SK-N-SH (cell line): Measurements from ENCODE around the gene RPS8. TPM values are rescaled to one million over a fixed set of nuclear protein-coding genes. Genes with fewer than 3 reads are reported as not detected.

Source experiments
- CTCF ChIA-PET: fragments of 300-600, 350-600 bp; formaldehyde crosslinking; extraction: SDS; loops from one replicate; lab custom pipeline; 2021; lab: Yijun Ruan, JAX
- POLR2A ChIA-PET: fragments of 350-600 bp; sonication (Branson Sonifier 250); formaldehyde crosslinking; extraction: SDS; loops from one replicate; lab custom pipeline; 2020; ENCODE audit warnings: antibody characterized with exemption, inconsistent platforms; lab: Yijun Ruan, JAX
- DNase-seq: peaks from one replicate; pipeline ENCODE4 v3.0.0; 2012
- H2AFZ ChIP-seq: fragments of 200-600 bp; sonication (generic); 2 replicates; pipeline ENCODE4 v1.8.1; 2016; ENCODE audit warnings: antibody characterized with exemption, mild to moderate bottlenecking, low read depth
- H3F3A ChIP-seq: fragments of 200-600 bp; sonication (generic); replicated peaks from 2 replicates; pipeline ENCODE3; 2016; ENCODE audit warnings: antibody characterized with exemption, mild to moderate bottlenecking; ENCODE audit not compliant: insufficient read depth
- H3K27ac ChIP-seq, 2 experiments: fragments of 200-500 bp in 1 of 2; fragments of 200-600 bp in 1 of 2; sonication (Bioruptor generic) in 1 of 2; sonication (generic), shearing (Covaris generic) in 1 of 2; 2 replicates each; pipeline versions ENCODE4 v1.5.1 to v1.6.1; 2014 to 2016; ENCODE audit warnings: low read depth in 2 of 2, inconsistent platforms in 1 of 2, low read length in 1 of 2, mild to moderate bottlenecking in 1 of 2, mixed read lengths in 1 of 2
- H3K27me3 ChIP-seq: fragments of 200-600 bp; sonication (generic), shearing (Covaris generic); 2 replicates; pipeline ENCODE4 v1.6.1; 2016; ENCODE audit warnings: mixed run types; ENCODE audit not compliant: insufficient read depth
- H3K36me3 ChIP-seq, 2 experiments: fragments of 200-500 bp in 1 of 2; fragments of 200-600 bp in 1 of 2; sonication (Bioruptor generic) in 1 of 2; sonication (generic) in 1 of 2; replicated peaks in 1 of 2; 2 replicates each; pipeline versions ENCODE3 to v1.5.1; 2014 to 2016; ENCODE audit warnings: low read length in 1 of 2, mild to moderate bottlenecking in 1 of 2; ENCODE audit not compliant: insufficient read depth in 2 of 2, control insufficient read depth in 1 of 2
- H3K4me1 ChIP-seq, 2 experiments: fragments of 200-500 bp in 1 of 2; fragments of 200-600 bp in 1 of 2; sonication (Bioruptor generic) in 1 of 2; sonication (generic), shearing (Covaris generic) in 1 of 2; 2 replicates each; pipeline versions ENCODE4 v1.5.1 to v1.6.1; 2014 to 2016; ENCODE audit warnings: low read depth in 1 of 2, low read length in 1 of 2, mixed run types in 1 of 2; ENCODE audit not compliant: insufficient read depth in 2 of 2, control insufficient read depth in 1 of 2
- H3K4me2 ChIP-seq: fragments of 200-600 bp; sonication (generic), shearing (Covaris generic); 2 replicates; pipeline ENCODE4 v1.6.1; 2017; ENCODE audit warnings: mixed run types
- H3K4me3 ChIP-seq, 2 experiments: fragments of 200-500 bp in 1 of 2; fragments of 200-600 bp in 1 of 2; sonication (Bioruptor generic) in 1 of 2; sonication (generic), shearing (Covaris generic) in 1 of 2; 2 replicates each; pipeline versions ENCODE4 v1.5.1 to v1.8.1; 2014 to 2016; ENCODE audit warnings: low read depth in 2 of 2, inconsistent platforms in 1 of 2, low read length in 1 of 2, mild to moderate bottlenecking in 1 of 2, mixed read lengths in 1 of 2, moderate library complexity in 1 of 2
- H3K79me2 ChIP-seq: fragments of 200-600 bp; sonication (generic); 2 replicates; pipeline ENCODE4 v1.8.1; 2017; ENCODE audit warnings: mild to moderate bottlenecking; ENCODE audit not compliant: insufficient read depth
- H3K9ac ChIP-seq: fragments of 200-600 bp; sonication (generic); 2 replicates; pipeline ENCODE4 v1.6.1; 2017; ENCODE audit warnings: mixed run types
- H3K9me2 ChIP-seq: fragments of 200-600 bp; sonication (generic); 2 replicates; pipeline ENCODE4 v1.6.1; 2017; ENCODE audit warnings: mixed run types
- H3K9me3 ChIP-seq: fragments of 200-600 bp; sonication (generic); 2 replicates; pipeline ENCODE4 v1.6.1; 2017; ENCODE audit warnings: mixed run types, mild to moderate bottlenecking, moderate library complexity
- H4K20me1 ChIP-seq: fragments of 200-600 bp; sonication (generic); 2 replicates; pipeline ENCODE4 v1.6.1; 2017; ENCODE audit warnings: mild to moderate bottlenecking, mixed run types; ENCODE audit not compliant: insufficient read depth
- FOSL2 ChIP-seq: IDR thresholded peaks from 2 replicates; pipeline ENCODE4 v1.4.0; 2012; ENCODE audit warnings: low read depth, mild to moderate bottlenecking, moderate library complexity, borderline replicate concordance
- FOXM1 ChIP-seq: IDR thresholded peaks from 2 replicates; pipeline ENCODE4 v1.4.0; 2012; ENCODE audit warnings: low read depth, mild to moderate bottlenecking
- GABPA ChIP-seq: IDR thresholded peaks from 2 replicates; pipeline ENCODE4 v1.4.0; 2012; ENCODE audit warnings: low read depth, mild to moderate bottlenecking
- JUND ChIP-seq: IDR thresholded peaks from 2 replicates; pipeline ENCODE4 v1.4.0; 2012
- NFIC ChIP-seq: IDR thresholded peaks from 2 replicates; pipeline ENCODE4 v1.4.0; 2012; ENCODE audit warnings: borderline replicate concordance
- WGBS: methylation state at CpG from one replicate; pipeline ENCODE4 v1.1.6; 2017; ENCODE audit warnings: low lambda C conversion rate; 5-methylcytosine and 5-hydroxymethylcytosine counted together
- polyA plus RNA-seq, 3 experiments: library from polyadenylated mRNA; depleted of rRNA; stranded (reverse); fragments of >200 nt; gene quantifications; 2 replicates each; pipeline ENCODE4 v1.2.3, GENCODE V29; 2012
- TF ChIP-seq, protein P1 (sequence below): IDR thresholded peaks from 2 replicates; pipeline ENCODE4 v1.6.1; 2012; ENCODE audit warnings: mild to moderate bottlenecking, low read depth, low read length, moderate library complexity
- TF ChIP-seq, protein P2 (sequence below): IDR thresholded peaks from 2 replicates; pipeline ENCODE4; 2012
- TF ChIP-seq, protein P3 (sequence below): IDR thresholded peaks from 2 replicates; pipeline ENCODE4 v1.4.0; 2012; ENCODE audit warnings: low read depth, borderline replicate concordance

Gene RPS8
- polyA plus RNA-seq, 1 of the 3 experiments (the other 2 are of a cell fraction) = 3,303 TPM

- Histone ChIP-seq H3K27ac (no peak overlapping the region), H3K36me3 (no peaks in the 10 kb centered on the region), H3K4me3 (no peak overlapping the region), H3F3A (peaks cover 4% of the 10 kb centered on the region), H4K20me1 (no peaks in the 10 kb centered on the region), H3K27me3 (no peaks in the 10 kb centered on the region), H2AFZ (no peak overlapping the region), H3K79me2 (no peaks in the 10 kb centered on the region), H3K4me1 (no peaks in the 10 kb centered on the region), H3K4me2 (no peak overlapping the region), H3K9ac (no peak overlapping the region), H3K9me2 (no peaks in the 10 kb centered on the region), H3K9me3 (no peaks in the 10 kb centered on the region)
- 88% methylated on average over 20 of the region's 24 CpGs for WGBS
- ChIA-PET POLR2A (interaction anchor here (1.4 kb wide), 1 partner anchor 51 kb away, joined by 4 read pairs; the partner anchor contains the start of gene RPS8), CTCF (interaction anchor here (0.9 to 2.0 kb wide), 2 partner anchors 9 to 188 kb away, joined by 3 to 5 read pairs; no protein-coding TSS in a partner anchor)
- TF ChIP-seq GABPA (no peak), FOXM1 (no peak), JUND (no peak), FOSL2 (no peak)
- TF ChIP-seq, protein P1, sequence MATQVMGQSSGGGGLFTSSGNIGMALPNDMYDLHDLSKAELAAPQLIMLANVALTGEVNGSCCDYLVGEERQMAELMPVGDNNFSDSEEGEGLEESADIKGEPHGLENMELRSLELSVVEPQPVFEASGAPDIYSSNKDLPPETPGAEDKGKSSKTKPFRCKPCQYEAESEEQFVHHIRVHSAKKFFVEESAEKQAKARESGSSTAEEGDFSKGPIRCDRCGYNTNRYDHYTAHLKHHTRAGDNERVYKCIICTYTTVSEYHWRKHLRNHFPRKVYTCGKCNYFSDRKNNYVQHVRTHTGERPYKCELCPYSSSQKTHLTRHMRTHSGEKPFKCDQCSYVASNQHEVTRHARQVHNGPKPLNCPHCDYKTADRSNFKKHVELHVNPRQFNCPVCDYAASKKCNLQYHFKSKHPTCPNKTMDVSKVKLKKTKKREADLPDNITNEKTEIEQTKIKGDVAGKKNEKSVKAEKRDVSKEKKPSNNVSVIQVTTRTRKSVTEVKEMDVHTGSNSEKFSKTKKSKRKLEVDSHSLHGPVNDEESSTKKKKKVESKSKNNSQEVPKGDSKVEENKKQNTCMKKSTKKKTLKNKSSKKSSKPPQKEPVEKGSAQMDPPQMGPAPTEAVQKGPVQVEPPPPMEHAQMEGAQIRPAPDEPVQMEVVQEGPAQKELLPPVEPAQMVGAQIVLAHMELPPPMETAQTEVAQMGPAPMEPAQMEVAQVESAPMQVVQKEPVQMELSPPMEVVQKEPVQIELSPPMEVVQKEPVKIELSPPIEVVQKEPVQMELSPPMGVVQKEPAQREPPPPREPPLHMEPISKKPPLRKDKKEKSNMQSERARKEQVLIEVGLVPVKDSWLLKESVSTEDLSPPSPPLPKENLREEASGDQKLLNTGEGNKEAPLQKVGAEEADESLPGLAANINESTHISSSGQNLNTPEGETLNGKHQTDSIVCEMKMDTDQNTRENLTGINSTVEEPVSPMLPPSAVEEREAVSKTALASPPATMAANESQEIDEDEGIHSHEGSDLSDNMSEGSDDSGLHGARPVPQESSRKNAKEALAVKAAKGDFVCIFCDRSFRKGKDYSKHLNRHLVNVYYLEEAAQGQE = no peak
- TF ChIP-seq, protein P2, sequence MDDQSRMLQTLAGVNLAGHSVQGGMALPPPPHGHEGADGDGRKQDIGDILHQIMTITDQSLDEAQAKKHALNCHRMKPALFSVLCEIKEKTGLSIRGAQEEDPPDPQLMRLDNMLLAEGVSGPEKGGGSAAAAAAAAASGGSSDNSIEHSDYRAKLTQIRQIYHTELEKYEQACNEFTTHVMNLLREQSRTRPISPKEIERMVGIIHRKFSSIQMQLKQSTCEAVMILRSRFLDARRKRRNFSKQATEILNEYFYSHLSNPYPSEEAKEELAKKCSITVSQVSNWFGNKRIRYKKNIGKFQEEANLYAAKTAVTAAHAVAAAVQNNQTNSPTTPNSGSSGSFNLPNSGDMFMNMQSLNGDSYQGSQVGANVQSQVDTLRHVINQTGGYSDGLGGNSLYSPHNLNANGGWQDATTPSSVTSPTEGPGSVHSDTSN = no peak
- peak; percentile 20 for DNase-seq
Observed at GRCh38 chr1:44826375-44827196, 51.2 kb downstream of the RPS8 start.

DNA sequence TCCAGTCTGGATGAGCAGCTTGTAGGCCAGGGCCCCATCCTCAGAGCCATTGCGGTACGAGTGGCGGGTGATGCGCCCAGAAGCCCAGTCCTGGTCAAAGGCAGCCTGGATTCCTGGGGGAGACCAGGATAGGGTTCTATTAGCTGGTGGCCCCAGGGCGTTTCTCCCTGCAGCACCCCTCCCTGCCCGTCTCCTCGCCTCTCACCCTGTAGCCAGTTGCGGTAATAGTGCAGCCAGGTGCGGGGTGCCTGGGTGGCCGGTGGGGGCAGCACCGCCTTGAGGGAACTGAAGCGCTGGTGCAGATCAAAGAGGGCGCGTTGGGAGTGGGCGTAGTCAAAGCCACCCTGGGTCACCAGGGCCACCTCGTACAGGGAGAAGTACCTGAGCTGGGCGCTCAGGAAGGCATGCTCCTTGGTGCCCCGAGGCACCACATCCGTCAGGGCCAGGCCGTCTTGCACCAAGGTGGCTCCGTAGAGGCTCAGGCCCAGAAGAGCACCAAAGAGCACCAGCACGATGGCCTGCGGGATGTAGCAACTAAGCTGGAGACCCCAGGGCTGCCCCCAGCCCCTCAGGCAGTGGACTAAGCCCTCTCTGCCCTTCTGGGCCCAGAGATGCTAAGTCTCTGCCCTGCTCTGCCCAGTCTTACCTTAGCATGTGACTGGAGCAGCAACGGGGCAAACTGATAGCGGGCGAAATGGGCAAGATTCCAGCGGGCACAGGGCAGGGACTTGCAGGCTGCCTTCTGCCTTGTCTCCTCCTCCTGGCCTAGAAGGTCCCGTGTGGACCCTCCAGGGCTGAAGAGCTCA, 52.1 kb downstream of the RPS8 start:
- H3K9ac ChIP-seq = no peak overlapping the region
- DNase-seq = peak; percentile 33
- ChIA-PET CTCF (interaction anchor here (0.9 to 2.0 kb wide), 2 partner anchors 8 to 187 kb away, joined by 3 to 5 read pairs; no protein-coding TSS in a partner anchor), POLR2A (interaction anchor here (1.4 kb wide), 1 partner anchor 52 kb away, joined by 4 read pairs; the partner anchor contains the start of gene RPS8)
- H3F3A ChIP-seq = no peaks in the 10 kb centered on the region
- WGBS = 91% methylated on average over 20 of the region's 28 CpGs
- no peaks in the 10 kb centered on the region for H3K27me3 ChIP-seq
- TF ChIP-seq, protein P3, sequence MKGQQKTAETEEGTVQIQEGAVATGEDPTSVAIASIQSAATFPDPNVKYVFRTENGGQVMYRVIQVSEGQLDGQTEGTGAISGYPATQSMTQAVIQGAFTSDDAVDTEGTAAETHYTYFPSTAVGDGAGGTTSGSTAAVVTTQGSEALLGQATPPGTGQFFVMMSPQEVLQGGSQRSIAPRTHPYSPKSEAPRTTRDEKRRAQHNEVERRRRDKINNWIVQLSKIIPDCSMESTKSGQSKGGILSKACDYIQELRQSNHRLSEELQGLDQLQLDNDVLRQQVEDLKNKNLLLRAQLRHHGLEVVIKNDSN = no peak
- TF ChIP-seq NFIC = no peak
- TF ChIP-seq, all 33 proteins: peak for 0
- H4K20me1 ChIP-seq = no peaks in the 10 kb centered on the region
- H3K4me1 ChIP-seq = no peaks in the 10 kb centered on the region
- no peaks in the 10 kb centered on the region for H3K9me3 ChIP-seq
- no peak overlapping the region for H3K4me2 ChIP-seq
- H3K4me3 ChIP-seq = no peak overlapping the region
- H3K27ac ChIP-seq = no peak overlapping the region
- no peaks in the 10 kb centered on the region for H3K79me2 ChIP-seq
- H3K36me3 ChIP-seq = no peaks in the 10 kb centered on the region
- H2AFZ ChIP-seq = no peak overlapping the region
- H3K9me2 ChIP-seq = no peaks in the 10 kb centered on the region
